GOT3 (cell line): ENCODE measurements around the gene SLC25A29.

ENCODE experiments used
- DNase-seq: peaks from one replicate; lab custom pipeline; 2025; ENCODE audit warnings: mixed read lengths; lab: John Stamatoyannopoulos, UW

SLC25A29 gene

DNA sequence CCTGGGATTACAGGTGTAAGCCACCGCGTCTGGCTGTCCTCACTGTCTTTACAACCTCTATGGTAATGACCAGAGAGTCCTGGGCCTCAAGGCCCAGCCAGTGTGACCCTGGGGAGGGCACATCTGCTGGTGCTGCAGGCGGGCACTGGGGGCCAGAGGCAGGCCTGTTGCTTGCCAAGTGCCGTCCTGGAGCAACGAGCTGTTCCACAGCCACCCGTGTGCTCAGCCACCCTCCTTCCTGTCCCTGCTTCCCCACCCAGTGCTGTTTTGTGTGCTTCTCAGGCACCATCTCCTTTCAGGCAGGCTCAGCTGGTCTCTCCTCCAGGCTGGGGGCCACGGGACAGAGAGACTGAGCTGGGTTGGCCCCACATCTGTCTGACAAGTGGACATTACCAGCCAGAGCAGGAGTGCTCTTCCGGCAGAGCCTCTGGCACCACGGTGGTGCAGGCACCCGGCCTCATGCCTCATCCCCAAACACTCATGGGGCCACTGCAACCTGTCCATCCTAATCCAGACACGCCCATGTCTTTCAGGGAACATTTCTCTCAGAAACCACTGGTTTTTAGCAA is 25.9 kb upstream of the SLC25A29 start:
- DNase-seq, result no peak

DNA sequence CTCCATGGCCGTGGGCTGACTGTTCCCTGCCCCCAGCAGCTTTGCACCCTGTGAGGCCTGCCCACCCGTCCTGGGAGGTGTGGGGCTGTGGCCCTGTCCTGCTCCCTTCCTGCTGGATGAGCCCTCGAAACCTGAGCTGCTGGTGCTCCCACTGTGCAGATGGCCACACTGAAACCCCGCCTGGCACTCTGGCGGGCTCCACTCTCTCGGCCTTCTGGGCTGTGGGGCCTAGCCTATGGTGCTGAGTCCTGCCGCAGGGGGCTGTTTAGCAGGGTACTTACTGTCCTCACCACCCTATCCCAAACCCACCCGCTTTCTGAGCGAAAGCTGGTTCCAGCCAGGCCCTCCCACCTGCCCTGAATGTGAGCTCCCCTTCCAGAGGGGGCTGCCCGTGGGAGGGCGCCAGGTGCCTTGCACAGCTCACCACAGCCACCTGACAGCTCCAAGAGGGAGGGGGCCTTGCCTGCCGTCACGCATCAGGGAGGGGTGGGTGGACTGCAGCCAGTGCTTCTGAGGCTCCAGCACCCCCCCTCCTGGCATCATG is 24.2 kb upstream of the SLC25A29 start:
- no peak for DNase-seq

DNA sequence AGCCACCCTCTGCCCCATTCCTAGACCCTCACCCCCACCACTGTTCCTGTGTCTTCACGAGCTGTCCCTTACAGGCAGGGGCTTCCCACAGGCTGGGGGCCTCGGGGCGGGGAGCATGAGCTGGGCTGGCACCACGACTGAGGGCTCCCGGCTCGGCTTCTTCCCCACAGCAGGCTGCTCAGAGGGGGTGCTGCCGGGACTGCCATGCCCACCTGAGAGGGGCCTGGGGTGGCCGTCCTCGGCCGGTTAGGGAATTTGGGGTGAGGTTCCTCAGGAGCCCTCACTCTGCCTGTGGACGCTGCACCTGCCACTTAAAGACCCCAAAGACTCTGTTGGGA is 23.7 kb upstream of the SLC25A29 start:
- DNase-seq, result no peak

DNA sequence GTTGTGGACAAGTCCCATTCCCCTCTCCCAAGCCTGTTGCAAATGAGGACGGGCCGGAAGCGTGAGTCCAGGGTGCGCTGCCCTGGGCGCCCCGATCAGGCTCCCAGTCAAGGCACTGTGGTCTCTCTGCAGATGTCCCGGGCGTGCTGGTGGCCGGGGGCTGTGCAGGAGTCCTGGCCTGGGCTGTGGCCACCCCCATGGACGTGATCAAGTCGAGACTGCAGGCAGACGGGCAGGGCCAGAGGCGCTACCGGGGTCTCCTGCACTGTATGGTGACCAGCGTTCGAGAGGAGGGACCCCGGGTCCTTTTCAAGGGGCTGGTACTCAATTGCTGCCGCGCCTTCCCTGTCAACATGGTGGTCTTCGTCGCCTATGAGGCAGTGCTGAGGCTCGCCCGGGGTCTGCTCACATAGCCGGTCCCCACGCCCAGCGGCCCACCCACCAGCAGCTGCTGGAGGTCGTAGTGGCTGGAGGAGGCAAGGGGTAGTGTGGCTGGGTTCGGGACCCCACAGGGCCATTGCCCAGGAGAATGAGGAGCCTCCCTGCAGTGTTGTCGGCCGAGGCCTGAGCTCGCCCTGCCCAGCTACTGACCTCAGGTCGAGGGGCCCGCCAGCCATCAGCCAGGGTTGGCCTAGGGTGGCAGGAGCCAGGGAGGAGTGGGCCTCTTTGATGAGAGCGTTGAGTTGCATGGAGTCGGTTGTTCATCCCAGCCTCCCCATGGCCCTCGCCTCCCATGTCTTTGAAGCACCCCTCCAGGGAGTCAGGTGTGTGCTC is 23.2 kb upstream of the SLC25A29 start:
- no peak for DNase-seq

DNA sequence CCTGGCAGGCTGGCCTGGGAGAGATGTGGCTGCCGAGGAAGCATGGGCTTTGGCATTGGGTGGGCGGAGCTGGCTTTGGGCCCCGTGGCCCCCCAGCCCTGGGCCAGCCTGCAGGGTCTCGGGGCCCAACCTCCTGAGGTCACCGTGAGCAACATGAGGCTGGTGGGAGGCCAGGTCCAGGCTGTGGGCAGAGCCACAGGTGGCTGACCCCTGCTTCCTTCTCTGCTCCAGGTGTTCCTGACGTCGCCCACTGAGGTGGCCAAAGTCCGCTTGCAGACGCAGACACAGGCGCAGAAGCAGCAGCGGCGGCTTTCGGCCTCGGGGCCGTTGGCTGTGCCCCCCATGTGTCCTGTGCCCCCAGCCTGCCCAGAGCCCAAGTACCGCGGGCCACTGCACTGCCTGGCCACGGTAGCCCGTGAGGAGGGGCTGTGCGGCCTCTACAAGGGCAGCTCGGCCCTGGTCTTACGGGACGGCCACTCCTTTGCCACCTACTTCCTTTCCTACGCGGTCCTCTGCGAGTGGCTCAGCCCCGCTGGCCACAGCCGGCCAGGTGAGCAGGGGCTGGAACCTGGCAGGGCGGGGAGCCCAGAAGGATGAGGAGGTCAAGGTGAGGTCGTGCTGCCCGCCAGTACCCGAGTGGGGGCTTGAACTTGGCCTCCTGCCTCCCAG is 22.4 kb upstream of the SLC25A29 start:
- no peak for DNase-seq

DNA sequence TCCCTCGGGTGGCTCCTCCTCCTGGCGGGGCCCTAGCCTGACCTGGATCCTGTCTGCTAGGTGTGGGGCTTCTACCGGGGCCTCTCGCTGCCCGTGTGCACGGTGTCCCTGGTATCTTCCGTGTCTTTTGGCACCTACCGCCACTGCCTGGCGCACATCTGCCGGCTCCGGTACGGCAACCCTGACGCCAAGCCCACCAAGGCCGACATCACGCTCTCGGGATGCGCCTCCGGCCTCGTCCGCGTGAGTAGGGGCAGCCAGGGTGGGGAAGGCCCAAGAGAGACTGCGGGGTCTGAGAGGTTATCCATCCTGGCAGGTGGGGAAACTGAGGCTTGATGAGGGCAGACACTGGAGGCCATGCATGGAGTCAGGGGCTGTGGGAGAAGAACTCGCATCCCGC is 20.9 kb upstream of the SLC25A29 start:
- DNase-seq, result no peak

DNA sequence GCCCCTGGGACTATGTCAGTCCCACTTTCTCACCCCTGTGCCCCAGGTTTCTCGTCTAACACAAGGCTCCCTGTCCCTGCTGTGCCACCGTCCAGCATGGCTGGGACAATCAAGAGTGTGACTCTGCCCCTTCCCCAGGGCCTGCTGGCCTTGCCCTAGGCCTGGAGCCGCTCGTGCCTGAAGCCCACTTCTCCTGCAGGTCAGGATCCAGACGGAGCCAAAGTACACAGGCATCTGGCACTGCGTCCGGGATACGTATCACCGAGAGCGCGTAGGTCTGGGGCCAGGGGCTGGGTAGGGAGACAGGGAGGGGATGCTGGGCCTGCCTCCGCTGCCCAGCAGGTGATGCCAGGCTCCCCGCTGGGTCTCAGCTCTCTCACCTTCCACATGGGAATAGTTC is 19.7 kb upstream of the SLC25A29 start:
- no peak for DNase-seq

DNA sequence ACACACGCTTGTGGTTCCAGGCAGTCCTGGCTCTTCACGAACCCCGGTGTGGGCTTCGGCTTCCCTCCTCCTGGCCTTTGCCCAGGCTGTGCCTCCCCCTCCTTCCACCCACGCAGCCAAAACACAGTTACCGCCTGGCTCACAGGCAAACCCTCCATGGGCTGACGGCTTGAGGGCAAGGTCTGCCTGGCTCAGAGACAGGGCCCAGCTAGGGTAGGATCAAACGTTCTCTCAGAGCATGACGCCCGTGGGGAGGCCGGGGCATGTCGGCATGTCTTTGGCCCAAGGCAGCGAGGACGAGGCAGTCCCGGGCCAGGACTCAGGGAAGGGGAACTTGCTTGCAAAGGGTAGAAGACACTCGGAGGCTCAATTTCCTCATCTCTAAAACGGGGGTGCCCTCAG is 19.0 kb upstream of the SLC25A29 start:
- no peak for DNase-seq

DNA sequence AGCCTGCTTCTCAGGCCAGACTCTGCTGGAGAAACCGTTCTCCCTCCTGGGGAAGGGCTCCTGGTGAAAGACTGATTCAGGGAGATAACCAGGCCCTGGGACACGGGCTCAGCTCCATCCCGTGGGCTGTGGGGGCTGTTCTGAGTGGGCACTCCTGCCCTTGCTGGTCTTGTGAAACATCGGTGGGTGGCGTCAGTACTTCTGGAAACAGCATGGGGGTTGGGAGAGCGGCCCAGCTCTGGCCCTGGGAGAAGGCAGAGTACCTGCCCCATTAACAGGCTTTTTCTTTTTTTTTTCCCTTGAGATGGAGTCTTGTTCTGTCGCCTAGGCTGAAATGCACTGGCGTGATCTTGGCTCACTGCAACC is 17.7 kb upstream of the SLC25A29 start:
- DNase-seq, result no peak

DNA sequence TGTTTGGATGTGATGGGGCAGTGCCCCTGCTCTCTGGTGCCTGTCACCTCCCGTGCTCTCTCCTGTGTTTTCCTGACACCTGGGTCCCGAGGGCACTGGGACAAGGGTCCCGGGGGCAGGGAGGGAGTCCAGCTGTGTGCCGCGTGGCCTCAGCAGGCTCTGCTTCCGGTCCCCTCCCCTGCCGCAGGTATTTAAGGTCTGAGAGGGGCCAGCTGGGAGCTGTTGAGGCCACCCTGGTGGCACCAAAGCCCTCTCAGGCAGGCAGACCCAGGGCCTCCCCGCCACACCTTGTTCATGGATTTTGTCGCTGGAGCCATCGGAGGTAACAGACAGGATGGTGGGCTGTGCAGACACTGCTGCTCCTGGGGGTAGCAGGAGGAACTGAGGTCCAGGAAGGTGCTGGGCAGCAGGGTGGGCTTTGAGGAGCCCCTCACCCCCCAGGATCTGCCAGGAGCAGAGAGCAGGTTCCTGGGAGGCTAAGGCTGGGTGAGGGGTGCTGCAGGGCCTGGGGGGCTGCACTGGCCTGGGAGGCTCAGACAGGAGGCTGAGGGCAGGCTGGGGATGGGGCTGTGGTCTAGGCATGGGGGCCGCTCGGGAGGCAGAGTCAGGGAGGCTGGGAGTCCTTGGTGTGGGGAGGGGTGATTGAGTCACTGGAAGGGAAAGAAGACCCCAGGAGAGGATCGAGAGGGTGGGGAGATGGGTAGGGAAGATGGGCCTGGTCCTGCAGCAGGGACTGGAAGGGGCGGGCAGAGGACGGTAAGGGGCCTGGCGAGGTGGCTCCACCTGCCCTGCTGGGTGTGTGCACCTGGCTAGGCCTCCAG is 17.1 kb upstream of the SLC25A29 start, which contains the start of gene SLC25A47:
TSS of gene SLC25A47 (plus strand) at position 219 of the 821 bp plus-strand sequence. CDS start at position 295, 76 bp downstream.
- DNase-seq, result no peak

DNA sequence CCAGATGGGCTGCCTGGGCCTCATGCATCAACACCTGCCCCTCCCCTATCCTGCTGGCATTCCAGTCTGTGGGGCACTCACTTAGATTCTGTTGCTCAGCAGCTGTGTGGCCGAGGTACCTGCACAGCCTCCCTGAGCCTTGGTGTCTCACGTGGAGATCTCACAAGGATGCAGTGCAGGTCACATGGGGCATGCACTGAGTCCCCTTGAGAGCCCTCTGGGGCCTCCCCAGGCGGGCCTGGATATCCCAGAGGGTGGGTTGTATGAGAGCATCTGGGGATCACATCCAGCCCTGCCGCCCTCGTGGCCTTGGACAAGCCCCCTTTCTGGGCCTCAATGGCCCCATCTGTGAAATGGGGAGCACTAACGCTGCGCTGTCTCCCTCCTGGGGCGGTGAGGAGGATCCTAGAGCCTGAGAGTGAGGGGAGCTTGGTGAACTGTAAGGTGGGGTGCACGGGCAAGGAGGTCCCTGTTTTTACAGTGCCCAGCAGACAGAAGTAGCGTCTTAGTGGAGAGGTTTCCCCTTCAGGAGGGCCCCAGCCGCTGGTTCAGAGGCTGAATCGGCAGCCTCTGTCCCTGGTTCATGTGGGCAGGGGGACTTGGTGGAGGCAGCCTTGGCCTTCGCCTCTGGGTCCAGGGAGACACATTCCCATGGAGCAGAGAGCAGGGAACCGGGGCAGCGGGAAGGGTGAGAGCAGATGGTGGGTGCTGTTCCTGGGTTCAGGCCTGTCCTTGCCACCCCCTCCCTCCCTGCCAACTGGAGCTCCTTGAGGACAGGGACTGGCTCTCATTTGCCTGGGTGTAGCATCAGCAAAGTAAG is 16.1 kb upstream of the SLC25A29 start:
- DNase-seq, result no peak

DNA sequence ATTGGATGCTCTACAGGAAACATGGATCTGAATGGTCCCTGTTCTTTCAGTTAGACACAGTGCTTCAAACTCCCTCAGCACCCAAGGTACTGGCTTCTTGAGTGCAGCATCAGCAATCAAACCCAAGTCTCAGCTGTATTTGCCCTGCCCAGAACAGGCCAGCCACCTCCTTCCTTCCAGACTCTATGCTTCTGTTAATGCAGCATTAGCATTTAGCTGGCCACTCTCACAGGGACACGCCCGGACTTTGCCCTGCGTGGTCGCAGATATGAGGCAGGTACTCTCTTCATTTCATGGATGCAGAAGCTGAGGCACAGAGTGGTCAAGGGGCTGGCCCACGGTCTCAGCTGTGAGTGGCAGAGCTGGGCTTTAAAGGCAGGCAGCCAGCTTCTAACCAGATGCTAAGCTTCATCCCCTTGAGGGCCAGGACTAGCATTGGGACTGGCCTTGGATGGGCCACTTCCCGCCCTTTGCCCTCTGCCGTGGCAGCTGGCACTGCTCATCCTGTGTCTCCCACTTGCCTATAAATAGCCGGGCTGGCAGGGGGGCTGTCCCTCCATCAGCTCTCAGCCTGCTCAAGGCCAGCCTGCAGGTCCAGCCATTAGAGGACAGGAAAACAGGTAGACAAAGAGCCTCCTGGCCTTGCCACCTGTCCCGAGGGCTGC is 15.4 kb upstream of the SLC25A29 start:
- DNase-seq, result no peak

DNA sequence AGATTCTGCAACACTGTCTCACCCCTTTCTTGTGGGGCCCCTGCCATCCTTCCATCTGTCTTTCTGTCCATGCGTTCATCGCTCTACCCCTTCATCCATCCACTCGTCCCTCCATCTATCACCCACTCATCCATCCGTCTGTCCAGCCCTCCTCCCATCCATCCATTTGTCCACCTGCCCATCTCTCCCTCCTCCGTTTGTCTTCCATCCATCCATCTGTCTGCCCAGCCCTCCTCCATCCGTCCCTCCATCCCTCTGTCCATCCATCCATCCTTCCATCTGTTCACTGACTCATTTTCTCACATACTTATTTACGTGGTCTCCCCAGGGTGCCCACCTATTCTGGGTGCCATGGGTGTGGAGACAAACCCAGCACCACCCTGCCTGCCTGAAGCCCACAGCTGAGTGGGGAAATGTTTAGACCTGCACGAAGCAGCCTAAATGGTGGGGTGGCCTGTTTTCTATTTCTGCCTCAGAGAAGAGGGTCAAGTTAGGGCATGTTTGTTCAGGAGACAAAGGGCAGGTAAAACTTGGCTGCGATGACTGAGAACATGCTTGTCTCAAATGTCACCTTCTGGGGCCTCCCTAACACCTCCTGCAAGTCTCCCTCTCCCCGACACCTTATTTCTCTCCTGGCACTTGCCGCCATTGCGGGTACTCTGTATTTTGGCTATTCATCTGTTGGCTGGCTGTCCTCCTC is 14.1 kb upstream of the SLC25A29 start:
- DNase-seq, result no peak

DNA sequence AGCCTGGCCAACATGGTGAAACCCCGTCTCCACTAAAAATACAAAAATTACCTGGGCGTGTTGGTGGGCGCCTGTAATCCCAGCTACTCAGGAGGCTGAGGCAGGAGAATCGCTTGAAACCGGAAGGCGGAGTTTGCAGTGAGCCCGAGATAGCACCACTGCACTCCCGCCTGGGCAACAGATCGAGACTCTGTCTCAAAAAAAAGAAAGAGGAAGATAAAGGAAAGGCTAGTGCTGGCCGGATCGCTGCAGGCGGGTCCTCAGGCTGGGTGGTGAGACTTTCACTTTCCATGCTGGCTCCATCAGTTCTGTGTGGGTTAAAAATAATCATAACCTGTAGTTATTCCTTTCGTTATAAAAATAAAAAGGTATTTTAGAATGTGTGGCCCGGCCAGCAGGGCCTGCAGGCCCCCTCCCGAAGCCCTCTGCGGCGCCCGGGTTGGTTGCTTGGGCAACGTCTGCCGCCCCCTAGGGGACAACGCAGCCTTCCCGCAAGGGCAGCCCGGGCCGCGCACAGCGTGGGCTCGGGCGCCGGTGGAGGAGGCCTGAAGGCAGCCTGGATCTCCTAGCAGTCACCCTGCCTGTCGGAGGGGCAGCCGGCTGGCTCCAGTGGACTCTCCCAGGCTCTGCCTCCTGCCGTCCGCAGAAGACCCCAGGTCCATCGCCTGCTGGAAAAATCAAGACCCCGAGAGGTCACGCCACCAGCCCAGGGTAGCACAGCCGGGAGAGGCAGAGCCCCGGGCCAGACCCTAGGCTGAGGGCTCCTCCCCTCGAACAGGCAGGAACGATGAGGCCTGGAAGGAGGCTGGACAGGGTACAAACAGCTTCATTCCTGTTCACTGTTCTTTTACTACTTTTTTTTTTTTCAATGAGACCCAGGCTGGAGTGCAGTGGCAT is 11.9 kb upstream of the SLC25A29 start:
- no peak for DNase-seq

DNA sequence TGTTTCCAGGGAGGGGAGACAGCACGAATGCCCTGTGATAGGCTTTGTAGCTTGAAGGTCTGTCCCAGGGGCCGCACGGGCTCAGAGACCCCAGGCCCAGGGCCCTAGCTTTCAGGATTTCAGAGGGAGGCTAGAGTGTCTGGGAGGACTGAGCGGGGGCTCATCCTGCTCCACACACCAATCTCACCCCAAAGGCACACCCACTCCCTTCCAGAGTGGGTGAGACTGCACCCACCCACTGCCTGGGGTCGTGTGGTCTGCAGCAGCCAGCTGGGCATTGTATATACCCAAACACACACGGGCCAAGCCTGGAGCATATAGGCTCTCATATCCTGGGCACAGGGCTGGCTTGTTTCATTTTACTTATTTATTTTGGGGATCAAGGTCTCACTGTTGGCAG is 11.1 kb upstream of the SLC25A29 start:
- no peak for DNase-seq

DNA sequence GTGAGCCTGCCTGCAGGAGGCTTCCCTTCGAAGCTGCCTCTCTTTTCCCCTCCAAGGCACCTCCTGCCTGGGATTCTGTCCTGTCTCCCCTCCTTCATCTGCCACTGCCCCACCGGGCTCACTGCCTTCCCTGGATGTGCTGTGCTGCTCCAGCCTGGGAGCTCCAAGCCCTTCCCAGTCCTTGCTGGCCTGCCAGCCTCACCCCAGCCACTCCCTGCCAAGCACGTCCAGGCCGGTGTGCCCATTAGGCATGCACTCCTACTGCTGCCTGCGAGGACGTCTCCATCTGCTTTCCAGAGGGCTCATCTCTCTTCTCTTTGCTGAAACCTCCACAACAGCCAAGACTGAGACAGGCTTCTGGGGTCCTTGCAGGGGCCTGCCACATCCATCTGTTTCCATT is 8.5 kb upstream of the SLC25A29 start:
- no peak for DNase-seq

DNA sequence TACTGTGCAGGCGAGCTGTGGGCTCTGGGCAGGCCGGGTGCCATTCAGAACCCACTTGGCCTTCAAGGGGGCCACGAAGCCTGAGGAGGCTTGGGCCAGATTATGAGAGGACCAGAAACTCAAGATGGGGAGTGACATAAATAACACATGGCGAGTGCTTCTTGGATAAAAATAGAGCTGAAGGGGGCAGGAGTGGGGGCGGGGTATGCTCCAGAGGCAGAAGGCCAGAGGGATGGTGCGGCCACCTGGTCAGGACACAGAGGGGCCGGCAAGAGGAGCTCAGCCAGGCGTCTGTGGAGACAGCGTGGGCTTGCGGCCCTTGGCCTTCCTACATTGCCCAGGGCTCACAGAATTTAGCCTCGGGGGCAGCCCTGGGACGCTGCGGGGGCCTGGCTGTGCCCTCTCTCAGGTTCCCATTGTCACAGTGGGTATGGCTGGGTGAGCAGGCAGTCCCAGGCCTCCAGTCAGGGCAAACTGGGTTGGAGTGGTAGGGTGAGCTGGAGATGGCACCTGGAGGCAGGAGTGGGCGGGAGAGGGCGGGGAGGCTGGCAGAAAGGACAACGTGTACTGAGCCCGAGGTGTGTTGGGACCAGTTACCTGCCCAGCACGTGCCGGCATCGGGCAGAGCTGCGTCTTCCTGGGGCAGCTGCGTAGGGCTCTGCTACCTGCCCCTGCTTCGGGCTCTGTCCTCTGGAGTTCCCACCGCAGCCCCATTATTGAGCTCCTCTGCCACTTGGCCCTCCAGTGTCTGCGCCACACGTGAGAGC is 7.4 kb upstream of the SLC25A29 start:
- DNase-seq, result no peak

DNA sequence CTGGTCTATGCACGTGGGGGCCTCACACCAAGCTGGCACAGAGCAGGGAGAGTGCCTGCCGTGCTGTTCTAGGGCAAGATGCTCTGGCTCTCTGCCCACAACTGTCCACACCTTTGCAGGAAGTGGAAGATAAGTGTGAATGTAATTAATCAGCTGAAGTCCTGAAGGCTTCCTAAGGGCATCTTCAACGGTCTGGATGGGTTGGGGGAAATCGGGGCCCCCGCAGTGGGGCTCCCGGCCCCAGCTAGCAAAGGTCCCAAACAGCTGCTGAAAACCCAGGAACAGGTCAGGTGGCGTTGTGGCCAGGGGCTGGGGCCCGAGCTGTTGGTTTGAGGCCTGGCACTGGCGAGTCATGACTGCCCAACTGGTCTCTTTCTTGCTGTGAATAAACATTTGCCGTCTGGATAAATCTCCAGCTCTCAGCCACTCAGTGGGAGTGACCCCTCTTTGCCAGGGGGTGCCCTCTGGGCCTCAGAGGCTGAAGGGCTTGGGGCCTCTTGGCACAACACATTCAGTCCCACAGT is 6.7 kb upstream of the SLC25A29 start:
- no peak for DNase-seq
